GM23338 (cell line): ENCODE data around the gene SMARCA2. TPM values are rescaled to one million over a fixed set of nuclear protein-coding genes. Genes with fewer than 3 reads are reported as not detected.

Experiments used
- ATAC-seq: fragments of 200-7000 bp; cut with Tn5 transposase; 3 replicates; pipeline ENCODE4 v1.9.1; 2020
- DNase-seq: peaks from one replicate; pipeline ENCODE4 v3.0.0-alpha.2; 2015; ENCODE audit warnings: low spot score
- H2AFZ ChIP-seq: fragments of 200-600 bp; sonication (generic); 2 replicates; pipeline ENCODE4 v1.8.0; 2016; ENCODE audit warnings: antibody characterized with exemption, mild to moderate bottlenecking, moderate library complexity
- H3F3A ChIP-seq: fragments of 200-600 bp; sonication (generic); replicated peaks from 2 replicates; pipeline ENCODE4 v1.8.0; 2017; ENCODE audit warnings: antibody characterized with exemption, mixed run types, low read depth
- H3K27ac ChIP-seq: fragments of 200-600 bp; sonication (generic); 2 replicates; pipeline ENCODE4 v1.6.1; 2016; ENCODE audit warnings: low read depth
- H3K27me3 ChIP-seq: fragments of 200-600 bp; sonication (generic); 2 replicates; pipeline ENCODE4 v1.8.0; 2016; ENCODE audit warnings: mild to moderate bottlenecking, mixed run types, moderate library complexity; ENCODE audit not compliant: insufficient read depth
- H3K36me3 ChIP-seq: fragments of 200-600 bp; sonication (generic); 2 replicates; pipeline ENCODE4 v1.8.0; 2016; ENCODE audit warnings: mild to moderate bottlenecking; ENCODE audit not compliant: insufficient read depth
- H3K4me1 ChIP-seq: fragments of 200-600 bp; sonication (generic); 2 replicates; pipeline ENCODE4 v1.8.0; 2016; ENCODE audit warnings: mild to moderate bottlenecking, moderate library complexity; ENCODE audit not compliant: insufficient read depth
- H3K4me2 ChIP-seq: fragments of 200-600 bp; sonication (generic); 2 replicates; pipeline ENCODE4 v1.7.1; 2017; ENCODE audit warnings: mixed run types
- H3K4me3 ChIP-seq: fragments of 200-600 bp; sonication (generic); 2 replicates; pipeline ENCODE4 v1.6.1; 2016; ENCODE audit warnings: mixed run types
- H3K79me2 ChIP-seq: fragments of 200-600 bp; sonication (generic); replicated peaks from 2 replicates; pipeline ENCODE4 v1.8.0; 2017; ENCODE audit warnings: mild to moderate bottlenecking; ENCODE audit not compliant: insufficient read depth
- H3K9me2 ChIP-seq: fragments of 200-600 bp; sonication (generic); 2 replicates; pipeline ENCODE4 v1.8.0; 2017; ENCODE audit not compliant: insufficient read depth
- H4K20me1 ChIP-seq: fragments of 200-600 bp; sonication (generic); replicated peaks from 2 replicates; pipeline ENCODE4 v1.8.0; 2017; ENCODE audit warnings: mild to moderate bottlenecking; ENCODE audit not compliant: insufficient read depth
- H3K27ac Mint-ChIP-seq: 2 replicates; pipeline ENCODE4 v1.8.0; 2020; ENCODE audit warnings: inconsistent platforms, mild to moderate bottlenecking, moderate library complexity, mixed read lengths
- H3K27me3 Mint-ChIP-seq: 3 replicates; pipeline ENCODE4 v1.8.0; 2022; ENCODE audit warnings: low read depth, mild to moderate bottlenecking, moderate library complexity, mixed read lengths, inconsistent platforms; ENCODE audit not compliant: insufficient read depth, poor library complexity
- H3K36me3 Mint-ChIP-seq: 3 replicates; pipeline ENCODE4 v1.8.0; 2021; ENCODE audit warnings: low read depth, mild to moderate bottlenecking, inconsistent platforms, moderate library complexity, mixed read lengths
- H3K4me1 Mint-ChIP-seq: 3 replicates; pipeline ENCODE4 v1.8.0; 2020; ENCODE audit warnings: mild to moderate bottlenecking, inconsistent platforms, mixed read lengths
- H3K4me3 Mint-ChIP-seq: 3 replicates; pipeline ENCODE4 v1.8.0; 2021; ENCODE audit warnings: moderate library complexity, mild to moderate bottlenecking, inconsistent platforms, mixed read lengths
- H3K9me3 Mint-ChIP-seq: 3 replicates; pipeline ENCODE4 v1.8.0; 2020; ENCODE audit warnings: moderate library complexity, mild to moderate bottlenecking, inconsistent platforms, mixed read lengths
- CREB1 ChIP-seq: fragments of 250-450 bp; sonication (Bioruptor Pico); IDR thresholded peaks from 2 replicates; pipeline ENCODE4 v1.5.0; 2020; ENCODE audit warnings: low read depth, mild to moderate bottlenecking, moderate library complexity
- CTCF ChIP-seq, 2 experiments: fragments of 200-600 bp in 1 of 2; sonication (generic) in 1 of 2; conservative IDR thresholded peaks; 2 replicates each; pipeline versions ENCODE4 v1.5.1 to v1.6.1; 2016 to 2017; ENCODE audit warnings: antibody characterized with exemption in 2 of 2, low read depth in 2 of 2, mild to moderate bottlenecking in 2 of 2, moderate library complexity in 1 of 2
- EZH2 ChIP-seq: fragments of 200-600 bp; sonication (generic); IDR thresholded peaks from one replicate; pipeline ENCODE4 v1.8.0; 2017; ENCODE audit warnings: antibody characterized with exemption, mild to moderate bottlenecking, low read depth; ENCODE audit not compliant: unreplicated experiment
- EZH2phosphoT487 ChIP-seq: fragments of 200-600 bp; sonication (generic); IDR thresholded peaks from one replicate; pipeline ENCODE4 v1.8.1; 2018; ENCODE audit warnings: antibody characterized with exemption; ENCODE audit not compliant: unreplicated experiment
- JUNB ChIP-seq: IDR thresholded peaks from one replicate; pipeline ENCODE4 v1.6.1; 2016; ENCODE audit warnings: antibody characterized with exemption; ENCODE audit not compliant: unreplicated experiment
- NANOG ChIP-seq: IDR thresholded peaks from 2 replicates; pipeline ENCODE4 v1.6.1; 2016; ENCODE audit warnings: antibody characterized with exemption, borderline replicate concordance
- POLR2AphosphoS5 ChIP-seq: IDR thresholded peaks from 2 replicates; pipeline ENCODE4 v1.6.1; 2016; ENCODE audit warnings: antibody characterized with exemption, low read depth
- REST ChIP-seq: IDR thresholded peaks from one replicate; pipeline ENCODE4 v1.6.1; 2018; ENCODE audit warnings: antibody characterized with exemption; ENCODE audit not compliant: unreplicated experiment
- STAT1 ChIP-seq: IDR thresholded peaks from one replicate; pipeline ENCODE4 v1.6.1; 2016; ENCODE audit warnings: antibody characterized with exemption; ENCODE audit not compliant: unreplicated experiment
- ZNF114 ChIP-seq: fragments of 250-450 bp; sonication (Bioruptor Pico); IDR thresholded peaks from 2 replicates; pipeline ENCODE4 v1.5.0; 2020; ENCODE audit warnings: mild to moderate bottlenecking, moderate library complexity
- ZNF331 ChIP-seq: fragments of 250-450 bp; sonication (Bioruptor Pico); IDR thresholded peaks from 2 replicates; pipeline ENCODE4 v1.5.0; 2020; ENCODE audit warnings: low read depth, mild to moderate bottlenecking, moderate library complexity
- polyA plus RNA-seq: library from polyadenylated mRNA; unstranded; fragments of >200 nt; fragmentation: Nextera tagmentation; extraction: Ambion mirVana; gene quantifications from 2 replicates; pipeline ENCODE4 v1.2.1, GENCODE V29; 2016
- total RNA-seq: library from RNA; depleted of rRNA; stranded (reverse); fragments of >200 nt; shearing (Covaris generic); gene quantifications from 2 replicates; pipeline ENCODE4 v1.2.3, GENCODE V29; 2014

Gene SMARCA2
- total and polyA plus RNA-seq, 2 experiments from 2014 or later = 21.7 to 21.9 TPM

- no peak for ATAC-seq
- Mint-ChIP-seq H3K27me3 (peaks cover 7% of the 10 kb centered on the region), H3K9me3 (peaks cover 9% of the 10 kb centered on the region), H3K36me3 (peaks cover 16% of the 10 kb centered on the region; the same call in 2 of the 3 replicates), H3K4me1 (no peaks in the 10 kb centered on the region), H3K27ac (no peak overlapping the region), H3K4me3 (no peak overlapping the region)
- H3K4me1 ChIP-seq = no peaks in the 10 kb centered on the region
- no peak for DNase-seq
- no peaks in the 10 kb centered on the region for H3F3A ChIP-seq
- 0 out of 2 replicates have a peak, but pooled peaks cover 7% of the 10 kb centered on the region for H3K9me2 ChIP-seq
- H3K4me2 ChIP-seq = no peak overlapping the region
- no peaks in the 10 kb centered on the region for H3K36me3 ChIP-seq
- H3K4me3 ChIP-seq = no peak overlapping the region
- H3K79me2 ChIP-seq = no peaks in the 10 kb centered on the region
- TF ChIP-seq ZNF331 (CRISPR knock-in tag) = no peak
- TF ChIP-seq REST = no peak
- TF ChIP-seq NANOG = no peak
- no peak for TF ChIP-seq CREB1
- no peak for TF ChIP-seq EZH2
- no peak for TF ChIP-seq ZNF114 (CRISPR knock-in tag)
- TF ChIP-seq CTCF (conservative IDR thresholded peaks at IDR 0.05; ENCODE audit: low read depth in 2 of 2) = no peak
- no peak for TF ChIP-seq JUNB
- no peak for TF ChIP-seq STAT1
- H4K20me1 ChIP-seq = no peaks in the 10 kb centered on the region
- H3K27ac ChIP-seq = no peak overlapping the region
- H2AFZ ChIP-seq = peak overlapping the region; percentile 31; the same call in 1 of the 2 replicates
- H3K27me3 ChIP-seq = no peaks in the 10 kb centered on the region
These were observed 216.0 kb downstream of the SMARCA2 start for GRCh38 chr9:2231101-2231500.

- H3K27ac ChIP-seq = no peak overlapping the region
- no peak for DNase-seq
- H3K4me2 ChIP-seq = no peak overlapping the region
- Mint-ChIP-seq H3K4me3 (no peak overlapping the region), H3K9me3 (peaks cover 9% of the 10 kb centered on the region), H3K27me3 (peaks cover 7% of the 10 kb centered on the region), H3K36me3 (peaks cover 16% of the 10 kb centered on the region; the same call in 2 of the 3 replicates), H3K4me1 (no peaks in the 10 kb centered on the region), H3K27ac (no peak overlapping the region; the same call in 1 of the 2 replicates)
- no peaks in the 10 kb centered on the region for H4K20me1 ChIP-seq
- ATAC-seq = no peak
- no peak overlapping the region for H3K4me3 ChIP-seq
- no peaks in the 10 kb centered on the region for H3K4me1 ChIP-seq
- H3K9me2 ChIP-seq = 0 out of 2 replicates have a peak, but pooled peaks cover 7% of the 10 kb centered on the region
- no peaks in the 10 kb centered on the region for H3K36me3 ChIP-seq
- peak overlapping the region; percentile 31; the same call in 1 of the 2 replicates for H2AFZ ChIP-seq
- H3F3A ChIP-seq = no peaks in the 10 kb centered on the region
- H3K27me3 ChIP-seq = no peaks in the 10 kb centered on the region
- no peaks in the 10 kb centered on the region for H3K79me2 ChIP-seq
- TF ChIP-seq POLR2AphosphoS5 (no peak), EZH2 (no peak), JUNB (no peak), REST (no peak), STAT1 (no peak), EZH2phosphoT487 (no peak), CREB1 (no peak), CTCF (conservative IDR thresholded peaks at IDR 0.05; ENCODE audit: low read depth in 2 of 2) (no peak)
These were observed 216.7 kb downstream of the SMARCA2 start for GRCh38 chr9:2231829-2232228.
